Neural progenitor cell (in vitro differentiated cells): ENCODE measurements around the gene PCARE.

Experiments
- EZH2 ChIP-seq: fragments of 200-600 bp; sonication (generic); IDR thresholded peaks from 2 replicates; pipeline ENCODE4 v1.6.1; 2017; ENCODE audit warnings: antibody characterized with exemption, mild to moderate bottlenecking, moderate library complexity
- TF ChIP-seq, protein P1 (sequence below): fragments of 200-600 bp; sonication (generic); IDR thresholded peaks from 2 replicates; pipeline ENCODE4 v1.5.1; 2017; ENCODE audit warnings: antibody characterized with exemption, mild to moderate bottlenecking

DNA sequence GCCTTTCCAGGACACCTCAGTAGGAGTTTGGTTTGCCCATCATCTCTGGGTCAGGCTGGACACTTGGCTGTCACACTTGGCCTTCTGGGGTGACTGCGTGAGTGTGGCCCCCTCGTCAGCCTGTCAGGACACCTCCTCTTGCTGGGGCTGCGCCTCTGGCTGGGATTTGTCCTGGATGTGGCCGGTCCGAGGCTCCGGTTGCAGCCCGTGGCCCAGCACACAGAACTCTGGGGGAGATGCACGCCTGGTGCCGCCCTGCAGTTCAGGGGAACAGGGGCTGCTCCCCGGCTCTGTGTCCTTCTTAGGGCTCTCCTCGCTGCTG, 9.6 kb downstream of the PCARE start:
- TF ChIP-seq, protein P1, sequence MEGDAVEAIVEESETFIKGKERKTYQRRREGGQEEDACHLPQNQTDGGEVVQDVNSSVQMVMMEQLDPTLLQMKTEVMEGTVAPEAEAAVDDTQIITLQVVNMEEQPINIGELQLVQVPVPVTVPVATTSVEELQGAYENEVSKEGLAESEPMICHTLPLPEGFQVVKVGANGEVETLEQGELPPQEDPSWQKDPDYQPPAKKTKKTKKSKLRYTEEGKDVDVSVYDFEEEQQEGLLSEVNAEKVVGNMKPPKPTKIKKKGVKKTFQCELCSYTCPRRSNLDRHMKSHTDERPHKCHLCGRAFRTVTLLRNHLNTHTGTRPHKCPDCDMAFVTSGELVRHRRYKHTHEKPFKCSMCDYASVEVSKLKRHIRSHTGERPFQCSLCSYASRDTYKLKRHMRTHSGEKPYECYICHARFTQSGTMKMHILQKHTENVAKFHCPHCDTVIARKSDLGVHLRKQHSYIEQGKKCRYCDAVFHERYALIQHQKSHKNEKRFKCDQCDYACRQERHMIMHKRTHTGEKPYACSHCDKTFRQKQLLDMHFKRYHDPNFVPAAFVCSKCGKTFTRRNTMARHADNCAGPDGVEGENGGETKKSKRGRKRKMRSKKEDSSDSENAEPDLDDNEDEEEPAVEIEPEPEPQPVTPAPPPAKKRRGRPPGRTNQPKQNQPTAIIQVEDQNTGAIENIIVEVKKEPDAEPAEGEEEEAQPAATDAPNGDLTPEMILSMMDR, result no peak
- TF ChIP-seq EZH2, result no peak
